Activated effector memory CD4-positive, alpha-beta T cell treated with Interleukin-2 at 50 U/mL for 16 hours (primary cell): ENCODE measurements around the gene DCAF6.

Experiments used
- DNase-seq: peaks from one replicate; pipeline ENCODE4 v3.0.0-alpha.2; 2020

The DCAF6 gene

GRCh38 chr1:168089326-168089978, 153.0 kb downstream of the DCAF6 start:
- DNase-seq = no peak

GRCh38 chr1:168089979-168090337, 153.5 kb downstream of the DCAF6 start:
- DNase-seq = no peak

GRCh38 chr1:168090395-168090794, 153.9 kb downstream of the DCAF6 start:
- no peak for DNase-seq

- DNase-seq = no peak
Observed at GRCh38 chr1:168091063-168091462, 154.6 kb downstream of the DCAF6 start.

GRCh38 chr1:168091720-168092550, 155.5 kb downstream of the DCAF6 start:
- DNase-seq = no peak

GRCh38 chr1:168092566-168093355, 156.3 kb downstream of the DCAF6 start:
- no peak for DNase-seq

GRCh38 chr1:168093616-168094015, 157.1 kb downstream of the DCAF6 start:
- DNase-seq = no peak

GRCh38 chr1:168095476-168095875, 159.0 kb downstream of the DCAF6 start:
- DNase-seq = no peak

GRCh38 chr1:168096296-168097165, 160.0 kb downstream of the DCAF6 start:
- no peak for DNase-seq

GRCh38 chr1:168097921-168098528, 161.5 kb downstream of the DCAF6 start:
- DNase-seq = no peak

- DNase-seq = no peak
Observed at GRCh38 chr1:168098534-168099320, 162.2 kb downstream of the DCAF6 start.

GRCh38 chr1:168099337-168099801, 162.9 kb downstream of the DCAF6 start:
- DNase-seq = no peak

- DNase-seq = no peak
Observed at GRCh38 chr1:168100315-168101002, 164.0 kb downstream of the DCAF6 start.

GRCh38 chr1:168101336-168101735, 164.9 kb downstream of the DCAF6 start:
- DNase-seq = no peak

GRCh38 chr1:168102487-168102886, 166.0 kb downstream of the DCAF6 start:
- DNase-seq = no peak

- DNase-seq = no peak
Observed at GRCh38 chr1:168104535-168104934, 168.1 kb downstream of the DCAF6 start.

GRCh38 chr1:168105846-168106245, 169.4 kb downstream of the DCAF6 start:
- DNase-seq = no peak

- DNase-seq = no peak
Observed at GRCh38 chr1:168106274-168106673, 169.8 kb downstream of the DCAF6 start.

GRCh38 chr1:168110896-168111545, 174.5 kb downstream of the DCAF6 start:
- DNase-seq = no peak

- no peak for DNase-seq
Observed at GRCh38 chr1:168112673-168113305, 176.3 kb downstream of the DCAF6 start.
